ENCODE measurements around the gene SLAIN1.

DNA sequence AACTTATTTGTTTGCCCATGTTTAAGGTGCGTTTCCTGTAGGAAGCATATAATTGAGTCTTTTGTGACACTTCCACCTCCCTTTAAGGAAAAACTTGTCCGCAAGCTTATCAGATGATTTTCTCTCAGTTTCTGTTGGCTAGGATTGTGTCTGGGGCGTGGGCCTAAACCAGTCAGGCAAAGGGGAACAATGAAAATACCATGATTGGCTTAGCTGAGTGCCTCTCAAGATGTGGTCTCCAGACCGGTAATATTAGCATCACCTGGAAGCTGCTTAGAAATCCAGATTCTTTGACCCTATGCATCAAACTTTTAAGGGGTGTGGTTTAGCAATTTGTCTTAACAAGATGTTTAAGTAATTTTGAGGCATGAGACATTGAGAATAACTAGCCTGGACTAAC, 20.0 kb downstream of the SLAIN1 start:
- TF ChIP-seq, protein P1, sequence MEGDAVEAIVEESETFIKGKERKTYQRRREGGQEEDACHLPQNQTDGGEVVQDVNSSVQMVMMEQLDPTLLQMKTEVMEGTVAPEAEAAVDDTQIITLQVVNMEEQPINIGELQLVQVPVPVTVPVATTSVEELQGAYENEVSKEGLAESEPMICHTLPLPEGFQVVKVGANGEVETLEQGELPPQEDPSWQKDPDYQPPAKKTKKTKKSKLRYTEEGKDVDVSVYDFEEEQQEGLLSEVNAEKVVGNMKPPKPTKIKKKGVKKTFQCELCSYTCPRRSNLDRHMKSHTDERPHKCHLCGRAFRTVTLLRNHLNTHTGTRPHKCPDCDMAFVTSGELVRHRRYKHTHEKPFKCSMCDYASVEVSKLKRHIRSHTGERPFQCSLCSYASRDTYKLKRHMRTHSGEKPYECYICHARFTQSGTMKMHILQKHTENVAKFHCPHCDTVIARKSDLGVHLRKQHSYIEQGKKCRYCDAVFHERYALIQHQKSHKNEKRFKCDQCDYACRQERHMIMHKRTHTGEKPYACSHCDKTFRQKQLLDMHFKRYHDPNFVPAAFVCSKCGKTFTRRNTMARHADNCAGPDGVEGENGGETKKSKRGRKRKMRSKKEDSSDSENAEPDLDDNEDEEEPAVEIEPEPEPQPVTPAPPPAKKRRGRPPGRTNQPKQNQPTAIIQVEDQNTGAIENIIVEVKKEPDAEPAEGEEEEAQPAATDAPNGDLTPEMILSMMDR (IDR thresholded peaks at IDR 0.05) = no peak
- TF ChIP-seq POLR2A (IDR thresholded peaks at IDR 0.05) = no peak
